Measurements from ENCODE around the gene SPON1.
"Not testable (repeated sequence)": the region's sequence is repeated elsewhere in the genome, so short reads cannot be mapped to it uniquely, and the experiment has no call there.

The SPON1 gene

GRCh38 chr11:14114269-14114668 lies 151.7 kb downstream of the SPON1 start:
- no peak for DNase-seq (ENCODE audit: low read depth in 3 of 3, low spot score in 1 of 3)

GRCh38 chr11:14114786-14115185 lies 152.3 kb downstream of the SPON1 start:
- DNase-seq (ENCODE audit: low read depth in 3 of 3, low spot score in 1 of 3), result no peak

DNA sequence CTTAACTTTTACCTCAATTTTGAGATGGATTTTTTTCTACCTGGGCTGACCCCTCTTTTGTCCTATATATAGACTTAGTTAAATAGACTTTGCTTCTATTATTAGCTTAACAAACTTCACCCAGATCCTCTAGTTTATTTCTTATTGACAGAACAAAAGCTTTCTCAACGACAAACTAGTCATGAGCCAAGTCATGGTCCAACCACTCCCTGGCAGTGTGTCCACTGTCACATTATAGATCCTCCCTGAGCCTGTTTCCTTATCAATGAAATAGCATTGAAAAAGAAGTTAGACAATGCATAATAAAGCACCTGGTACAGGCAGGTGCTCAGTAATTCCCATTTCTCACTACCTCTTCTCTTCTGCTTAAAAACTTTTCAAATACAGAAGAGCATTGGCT lies 155.1 kb downstream of the SPON1 start:
- no peak for DNase-seq (ENCODE audit: low read depth in 3 of 3, low spot score in 1 of 3)

DNA sequence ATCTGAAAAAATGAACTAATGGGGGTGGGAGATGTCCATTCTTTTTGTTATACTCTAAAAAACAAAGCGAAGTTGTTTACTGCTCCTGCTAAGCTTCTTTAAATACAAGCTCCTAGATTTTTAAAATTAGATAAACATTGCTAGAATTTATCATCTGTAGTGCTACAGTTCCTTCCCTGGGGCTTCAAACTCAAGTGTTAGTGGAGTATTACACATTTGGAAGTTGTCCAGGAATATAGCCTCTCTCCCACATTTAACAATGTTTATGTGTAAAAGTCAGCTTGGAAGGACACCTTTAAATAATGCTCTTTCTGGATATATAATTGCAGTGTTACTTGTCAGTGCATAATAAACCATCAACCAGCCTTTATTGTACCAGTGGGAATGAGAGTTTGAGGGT lies 155.5 kb downstream of the SPON1 start:
- no peak for DNase-seq (ENCODE audit: low read depth in 3 of 3, low spot score in 1 of 3)

DNA sequence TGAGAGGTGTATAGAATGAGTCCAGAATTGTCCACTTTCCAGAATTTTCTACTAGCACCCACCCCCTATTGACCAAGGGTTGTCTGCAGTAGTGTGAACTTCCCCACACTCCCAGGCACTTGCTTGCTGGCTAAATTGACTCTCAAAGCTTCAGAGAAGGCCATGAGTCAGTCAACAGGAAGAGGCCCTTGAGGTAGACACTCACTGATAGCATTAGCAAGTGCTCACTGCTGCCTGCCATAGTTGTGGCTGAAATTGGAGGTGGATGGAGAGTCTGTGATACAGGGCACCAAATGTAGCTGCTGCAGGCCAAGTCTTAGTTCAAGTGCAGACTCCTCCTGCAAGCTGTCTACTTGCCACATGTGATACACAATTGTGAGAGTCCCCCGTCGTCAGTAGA lies 156.8 kb downstream of the SPON1 start:
- no peak for DNase-seq (ENCODE audit: low read depth in 3 of 3, low spot score in 1 of 3)

DNA sequence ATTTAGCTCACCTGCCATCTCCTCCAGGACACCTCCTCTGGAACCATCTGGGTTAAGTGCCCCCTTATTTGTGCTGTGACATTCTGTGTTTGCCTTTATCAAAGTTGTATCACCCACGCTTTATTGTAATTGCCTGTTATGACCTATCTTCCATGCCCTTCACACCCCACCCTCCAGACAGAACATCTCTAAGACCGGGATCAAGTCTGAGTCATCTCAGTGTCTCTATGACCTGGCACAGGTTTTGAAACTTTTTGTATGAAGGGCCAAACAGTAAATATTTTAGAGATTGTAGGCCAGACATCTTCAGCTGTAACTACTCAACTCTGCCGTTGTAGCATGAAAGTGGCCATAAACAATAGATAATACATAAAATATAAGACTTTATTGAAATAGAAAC lies 161.8 kb downstream of the SPON1 start:
- no peak for DNase-seq (ENCODE audit: low read depth in 3 of 3, low spot score in 1 of 3)

DNA sequence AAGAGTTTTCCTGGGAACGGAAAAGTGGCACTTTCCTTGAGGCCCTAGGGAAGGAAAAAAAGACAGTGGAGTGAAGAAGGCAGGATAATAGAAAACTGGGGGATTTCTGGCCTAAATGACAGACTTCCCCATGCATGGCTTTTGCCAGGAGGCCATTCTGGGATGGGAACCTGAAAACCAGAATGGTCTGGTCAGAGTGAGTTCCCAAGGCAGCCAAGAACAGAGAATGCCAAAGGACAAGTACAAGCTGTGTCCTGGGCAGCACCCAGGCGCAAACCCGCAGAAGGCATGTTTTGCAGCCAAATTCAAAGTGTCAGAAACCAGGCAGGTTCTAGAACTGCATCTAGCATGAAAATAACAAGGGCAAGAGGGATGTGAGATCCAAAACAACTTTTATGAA lies 162.4 kb downstream of the SPON1 start:
- no peak for DNase-seq (ENCODE audit: low read depth in 3 of 3, low spot score in 1 of 3)

DNA sequence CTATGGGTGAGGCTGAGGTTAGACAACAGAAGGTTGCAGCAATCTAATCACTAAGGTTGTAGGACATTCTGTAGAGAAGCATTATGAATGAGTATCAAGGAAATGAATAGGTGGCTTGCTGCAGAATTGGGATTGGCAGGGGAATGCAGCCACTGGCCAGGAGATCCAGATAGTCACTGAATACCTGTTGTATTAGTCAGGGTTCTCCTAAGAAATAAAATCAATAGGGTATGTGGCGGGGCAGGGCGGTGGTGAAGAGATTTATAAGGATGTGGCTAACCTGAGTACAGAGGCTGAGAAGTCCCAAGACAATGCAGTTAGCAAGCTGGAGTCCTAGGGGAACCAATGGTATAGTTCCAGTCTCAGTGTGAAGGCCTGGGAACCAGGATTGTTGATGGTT lies 163.0 kb downstream of the SPON1 start:
- no peak for DNase-seq (ENCODE audit: low read depth in 3 of 3, low spot score in 1 of 3)

DNA sequence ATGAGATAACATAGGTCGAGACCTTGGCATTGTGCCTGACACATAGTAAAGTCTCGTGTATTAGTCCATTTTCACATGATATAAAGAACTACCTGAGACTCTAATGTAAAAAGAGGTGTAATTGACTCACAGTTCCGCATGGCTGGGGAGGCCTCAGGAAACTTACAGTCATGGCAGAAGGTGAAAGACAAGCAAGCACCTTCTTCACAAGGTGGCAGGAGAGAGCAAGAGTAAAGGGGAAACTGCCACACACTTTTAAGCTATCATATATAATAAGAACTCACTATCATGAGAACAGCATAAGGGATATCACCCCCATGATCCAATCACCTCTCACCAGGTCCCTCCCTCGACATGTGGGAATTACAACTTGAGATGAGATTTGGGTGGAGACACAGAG lies 165.2 kb downstream of the SPON1 start:
- DNase-seq (ENCODE audit: low read depth in 3 of 3, low spot score in 1 of 3), result no peak

DNA sequence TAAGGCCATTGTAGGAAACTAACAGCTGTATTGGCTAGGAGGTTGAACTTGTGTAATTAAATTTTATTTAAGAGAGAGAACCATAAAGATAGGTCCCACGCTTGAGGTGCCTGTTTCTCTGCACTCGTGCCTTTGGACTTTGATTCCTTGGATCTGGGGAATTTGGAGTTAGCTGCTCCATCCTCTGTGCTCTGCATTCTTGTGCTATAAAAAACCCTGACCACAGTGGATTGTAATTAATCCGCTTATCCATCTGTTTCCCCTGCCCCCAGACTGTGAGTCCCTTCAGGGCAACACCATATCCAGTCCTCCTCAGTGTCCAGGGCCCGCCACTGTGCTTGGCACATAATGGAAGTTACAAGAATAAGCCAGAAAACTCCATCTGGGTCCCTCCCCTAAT lies 169.8 kb downstream of the SPON1 start:
- no peak for DNase-seq (ENCODE audit: low read depth in 3 of 3, low spot score in 1 of 3)

- no peak for DNase-seq (ENCODE audit: low read depth in 3 of 3, low spot score in 1 of 3)
These were observed 170.9 kb downstream of the SPON1 start for GRCh38 chr11:14133381-14133780.

- DNase-seq (ENCODE audit: low read depth in 3 of 3, low spot score in 1 of 3), result no peak
These were observed 174.0 kb downstream of the SPON1 start for GRCh38 chr11:14136561-14136960.

DNA sequence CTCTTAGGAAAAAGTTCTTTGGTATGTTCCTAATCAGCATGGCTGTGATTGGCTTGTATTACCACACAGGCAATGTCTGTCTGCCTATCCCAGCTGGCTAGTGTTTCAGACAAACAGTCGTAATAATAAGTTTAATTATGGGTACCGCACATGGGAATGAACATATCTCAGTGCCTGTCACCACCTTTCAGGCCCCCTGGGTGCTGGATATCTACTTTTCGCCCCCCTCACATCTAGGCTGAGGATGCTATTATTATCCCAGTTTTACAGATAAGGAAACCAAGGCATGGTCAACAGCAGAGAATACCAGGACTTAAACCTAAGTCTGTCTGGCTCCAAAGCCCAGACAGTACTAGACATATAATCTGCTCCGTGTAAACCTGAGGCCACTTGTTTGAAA lies 174.8 kb downstream of the SPON1 start:
- DNase-seq (ENCODE audit: low read depth in 3 of 3, low spot score in 1 of 3), result no peak

- DNase-seq (ENCODE audit: low read depth in 3 of 3, low spot score in 1 of 3), result no peak
These were observed 178.5 kb downstream of the SPON1 start for GRCh38 chr11:14140991-14141390.

GRCh38 chr11:14141676-14142075 lies 179.2 kb downstream of the SPON1 start:
- DNase-seq (ENCODE audit: low read depth in 3 of 3, low spot score in 1 of 3), result no peak

- no peak for DNase-seq (ENCODE audit: low read depth in 3 of 3, low spot score in 1 of 3)
These were observed 182.4 kb downstream of the SPON1 start for GRCh38 chr11:14144934-14145333.

- no peak for DNase-seq (ENCODE audit: low read depth in 3 of 3, low spot score in 1 of 3)
These were observed 186.2 kb downstream of the SPON1 start for GRCh38 chr11:14148653-14149273.

- no peak for DNase-seq (ENCODE audit: low read depth in 3 of 3, low spot score in 1 of 3)
These were observed 187.2 kb downstream of the SPON1 start for GRCh38 chr11:14149683-14150082.

DNA sequence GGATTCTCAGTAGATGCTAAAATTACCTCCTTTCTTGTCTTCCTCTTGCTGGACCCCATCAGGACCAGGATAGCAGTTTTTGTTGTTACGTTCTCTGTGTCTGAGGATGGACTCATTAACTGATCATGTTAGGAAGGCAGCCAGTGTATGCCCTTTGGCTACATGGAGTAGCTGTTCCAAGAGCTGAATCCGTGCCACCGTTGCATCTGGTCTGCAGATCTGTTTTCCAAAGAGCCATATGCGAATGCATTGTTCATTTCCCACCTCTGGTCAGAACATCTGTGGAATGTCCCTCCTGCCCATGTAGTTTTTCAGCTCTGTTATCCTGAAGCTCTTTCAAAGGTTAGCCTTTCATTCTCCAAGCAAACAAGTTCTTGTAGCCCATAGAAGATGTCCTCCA lies 188.4 kb downstream of the SPON1 start:
- DNase-seq (ENCODE audit: low read depth in 3 of 3, low spot score in 1 of 3), result no peak

DNA sequence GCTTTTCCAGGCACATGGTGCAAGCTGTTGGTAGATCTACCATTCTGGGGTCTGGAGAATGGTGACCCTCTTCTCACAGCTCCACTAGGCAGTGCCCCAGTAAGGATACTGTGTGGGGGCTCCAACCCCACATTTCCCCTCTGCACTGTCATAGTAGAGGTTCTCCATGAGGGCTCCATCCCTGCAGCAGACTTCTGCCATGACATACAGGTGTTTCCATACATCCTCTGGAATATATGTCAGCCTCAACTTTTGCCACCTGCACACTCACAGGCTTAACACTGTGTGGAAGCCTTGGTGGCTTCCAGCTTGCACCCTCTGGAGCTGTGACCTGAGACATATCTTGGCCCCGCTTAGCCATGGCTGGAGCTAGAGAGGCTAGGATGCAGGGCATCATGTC lies 191.6 kb downstream of the SPON1 start:
- DNase-seq (ENCODE audit: low read depth in 3 of 3, low spot score in 1 of 3), result not testable (repeated sequence)

- no peak for DNase-seq (ENCODE audit: low read depth in 3 of 3, low spot score in 1 of 3)
These were observed 195.9 kb downstream of the SPON1 start for GRCh38 chr11:14158393-14158792.

GRCh38 chr11:14163576-14163975 lies 201.1 kb downstream of the SPON1 start:
- no peak for DNase-seq (ENCODE audit: low read depth in 3 of 3, low spot score in 1 of 3)

DNA sequence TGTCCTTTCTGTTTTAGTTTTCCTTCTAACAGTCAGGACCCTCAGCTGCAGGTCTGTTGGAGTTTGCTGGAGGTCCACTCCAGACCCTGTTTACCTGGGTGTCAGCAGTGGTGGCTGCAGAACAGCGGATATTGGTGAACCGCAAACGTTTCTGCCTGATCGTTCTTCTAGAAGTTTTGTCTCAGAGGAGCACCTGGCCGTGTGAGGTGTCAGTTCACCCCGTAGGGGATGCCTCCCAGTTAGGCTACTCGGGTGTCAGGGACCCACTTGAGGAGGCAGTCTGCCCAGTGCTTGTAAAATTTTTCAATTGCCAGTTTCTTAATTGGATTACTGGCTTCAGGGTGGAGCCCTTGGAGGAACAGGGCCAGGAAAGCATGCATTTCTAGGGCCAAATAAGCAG lies 211.2 kb downstream of the SPON1 start:
- DNase-seq (ENCODE audit: low read depth in 3 of 3, low spot score in 1 of 3), result not testable (repeated sequence)

Measured in stimulated activated CD4-positive, alpha-beta T cell treated with anti-CD3 and anti-CD28 coated beads, TNF-alpha, amount 100 ng/mL, for 1 hour (primary cell).